ENCODE results near the gene TRAF3.

DNA sequence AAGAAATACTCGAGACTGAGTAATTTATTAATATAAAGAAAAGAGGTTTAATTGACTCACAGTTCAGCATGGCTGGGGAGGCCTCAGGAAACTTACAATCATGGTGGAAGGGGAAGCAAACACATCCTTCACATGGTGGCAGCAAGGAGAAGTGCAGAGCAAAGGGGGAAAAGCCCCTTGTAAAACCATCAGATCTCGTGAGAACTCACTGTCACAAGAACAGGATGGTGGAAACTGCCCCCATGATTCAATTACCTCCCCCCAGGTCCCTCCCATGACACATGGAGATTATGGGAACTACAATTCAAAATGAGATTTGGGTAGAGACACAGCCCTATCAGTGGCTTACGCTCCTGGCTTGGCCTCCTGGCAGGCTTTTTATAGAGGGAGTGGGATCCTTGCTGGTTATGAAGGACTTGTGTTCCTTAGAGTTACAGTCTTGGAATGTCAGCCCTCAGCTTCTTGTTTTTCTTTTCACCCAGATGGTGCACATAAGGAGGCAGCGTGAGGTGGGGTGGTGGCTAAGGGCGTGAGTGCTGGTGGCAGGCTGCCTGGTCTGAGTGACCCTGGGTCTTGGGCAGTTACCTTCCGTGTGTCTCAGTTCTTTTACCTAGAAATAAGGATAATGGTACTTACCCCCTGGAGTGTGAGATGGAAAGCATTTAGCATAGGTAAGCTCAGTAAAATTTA lies 25.7 kb downstream of the TRAF3 start:
- no peak for TF ChIP-seq EZH2 (IDR thresholded peaks at IDR 0.05; ENCODE audit: borderline replicate concordance, low read length)
- TF ChIP-seq, protein P1, sequence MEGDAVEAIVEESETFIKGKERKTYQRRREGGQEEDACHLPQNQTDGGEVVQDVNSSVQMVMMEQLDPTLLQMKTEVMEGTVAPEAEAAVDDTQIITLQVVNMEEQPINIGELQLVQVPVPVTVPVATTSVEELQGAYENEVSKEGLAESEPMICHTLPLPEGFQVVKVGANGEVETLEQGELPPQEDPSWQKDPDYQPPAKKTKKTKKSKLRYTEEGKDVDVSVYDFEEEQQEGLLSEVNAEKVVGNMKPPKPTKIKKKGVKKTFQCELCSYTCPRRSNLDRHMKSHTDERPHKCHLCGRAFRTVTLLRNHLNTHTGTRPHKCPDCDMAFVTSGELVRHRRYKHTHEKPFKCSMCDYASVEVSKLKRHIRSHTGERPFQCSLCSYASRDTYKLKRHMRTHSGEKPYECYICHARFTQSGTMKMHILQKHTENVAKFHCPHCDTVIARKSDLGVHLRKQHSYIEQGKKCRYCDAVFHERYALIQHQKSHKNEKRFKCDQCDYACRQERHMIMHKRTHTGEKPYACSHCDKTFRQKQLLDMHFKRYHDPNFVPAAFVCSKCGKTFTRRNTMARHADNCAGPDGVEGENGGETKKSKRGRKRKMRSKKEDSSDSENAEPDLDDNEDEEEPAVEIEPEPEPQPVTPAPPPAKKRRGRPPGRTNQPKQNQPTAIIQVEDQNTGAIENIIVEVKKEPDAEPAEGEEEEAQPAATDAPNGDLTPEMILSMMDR (IDR thresholded peaks at IDR 0.05; ENCODE audit: low read length) = no peak

All from OCI-LY1 (cell line).